Heart left ventricle (tissue), 13 donors: ENCODE results near the gene MAGOHB.

ENCODE experiments used
- POLR2A ChIP-seq, 2 donors: fragments of 450-650 bp; IDR thresholded peaks; one replicate each; pipeline ENCODE4 v1.6.1; 2017; ENCODE audit warnings: antibody characterized with exemption in 2 of 2, mild to moderate bottlenecking in 2 of 2, moderate library complexity in 2 of 2
- TF ChIP-seq, protein P1 (sequence below), 12 donors: fragments of 200-600 bp; sonication (generic) in 4 of 12; IDR thresholded peaks; one replicate each; pipeline versions ENCODE4 v1.5.0 to v1.8.0; 2018 to 2022; ENCODE audit warnings: antibody characterized with exemption in 12 of 12, mild to moderate bottlenecking in 5 of 12
- donor health status: ischemic (EF 13 %, LVEDD 7.1; RV severe dilation, severe dysfunction).
- donor health status: DM: no; HTN: yes; CAD: no.
- donor health status: DM: no; HTN: no; CAD: no.
- donor health status: ischemic (EF 25% LVEDD 6.9; RV normal size, moderate dysfunction).
- donor health status: ischemic (EF 25% LVEDD 5.7; RV mildly dilated, moderate dysfunction).
- donor health status: ischemic (EF 35%, LVEDD 5.7; RV mildly dilated, moderate dysfunction).
- donor health status: nonischemic (EF 11% LVEDD 7.7; RV severe dilation, severe dysfunction).
- donor health status: DM: yes; HTN: yes; CAD: no.
- donor health status: PGD.
- donor health status: ischemic (EF 29% LVEDD 5.4; RV normal size, mild dysfunction).
- donor health status: nonischemic (EF 23%, LVEDD 6.1; RV moderate dilation, normal function).

DNA sequence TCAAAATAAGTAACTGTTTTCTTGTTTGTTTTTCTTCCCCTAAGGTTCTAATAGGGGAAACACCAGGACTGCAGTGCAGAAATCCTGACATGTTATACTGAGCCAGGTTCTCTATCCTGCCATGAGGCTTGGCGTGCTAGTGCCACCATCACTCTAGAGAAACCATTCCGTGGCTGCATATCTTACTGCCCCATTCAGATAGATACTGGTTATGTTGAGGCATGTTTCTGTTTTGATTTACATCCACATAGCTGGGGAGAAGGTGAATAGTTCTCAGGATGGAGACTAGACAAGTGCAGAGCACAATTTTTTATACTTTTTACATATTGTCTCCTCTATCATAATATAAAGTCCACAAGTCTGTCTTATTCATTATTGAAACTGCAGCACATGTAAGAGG is 11.5 kb downstream of the MAGOHB start:
- TF ChIP-seq, protein P1, sequence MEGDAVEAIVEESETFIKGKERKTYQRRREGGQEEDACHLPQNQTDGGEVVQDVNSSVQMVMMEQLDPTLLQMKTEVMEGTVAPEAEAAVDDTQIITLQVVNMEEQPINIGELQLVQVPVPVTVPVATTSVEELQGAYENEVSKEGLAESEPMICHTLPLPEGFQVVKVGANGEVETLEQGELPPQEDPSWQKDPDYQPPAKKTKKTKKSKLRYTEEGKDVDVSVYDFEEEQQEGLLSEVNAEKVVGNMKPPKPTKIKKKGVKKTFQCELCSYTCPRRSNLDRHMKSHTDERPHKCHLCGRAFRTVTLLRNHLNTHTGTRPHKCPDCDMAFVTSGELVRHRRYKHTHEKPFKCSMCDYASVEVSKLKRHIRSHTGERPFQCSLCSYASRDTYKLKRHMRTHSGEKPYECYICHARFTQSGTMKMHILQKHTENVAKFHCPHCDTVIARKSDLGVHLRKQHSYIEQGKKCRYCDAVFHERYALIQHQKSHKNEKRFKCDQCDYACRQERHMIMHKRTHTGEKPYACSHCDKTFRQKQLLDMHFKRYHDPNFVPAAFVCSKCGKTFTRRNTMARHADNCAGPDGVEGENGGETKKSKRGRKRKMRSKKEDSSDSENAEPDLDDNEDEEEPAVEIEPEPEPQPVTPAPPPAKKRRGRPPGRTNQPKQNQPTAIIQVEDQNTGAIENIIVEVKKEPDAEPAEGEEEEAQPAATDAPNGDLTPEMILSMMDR (IDR thresholded peaks at IDR 0.05): no peak
- no peak for TF ChIP-seq POLR2A (IDR thresholded peaks at IDR 0.05)
